Measurements from ENCODE around the gene GFPT1.

Gene GFPT1

GRCh38 chr2:69280796-69281412 lies 106.1 kb downstream of the GFPT1 start:
- DNase-seq (ENCODE audit: low read depth, low spot score): no peak
- in situ Hi-C loops (cut with HindIII; ENCODE audit: low sequenced_read_pairs): no loop called here
- TF ChIP-seq CTCF (IDR thresholded peaks at IDR 0.05; ENCODE audit: low read depth, low read length): no peak
- no peak overlapping the region for H3K4me3 ChIP-seq (ENCODE audit: low read depth, low read length)

DNA sequence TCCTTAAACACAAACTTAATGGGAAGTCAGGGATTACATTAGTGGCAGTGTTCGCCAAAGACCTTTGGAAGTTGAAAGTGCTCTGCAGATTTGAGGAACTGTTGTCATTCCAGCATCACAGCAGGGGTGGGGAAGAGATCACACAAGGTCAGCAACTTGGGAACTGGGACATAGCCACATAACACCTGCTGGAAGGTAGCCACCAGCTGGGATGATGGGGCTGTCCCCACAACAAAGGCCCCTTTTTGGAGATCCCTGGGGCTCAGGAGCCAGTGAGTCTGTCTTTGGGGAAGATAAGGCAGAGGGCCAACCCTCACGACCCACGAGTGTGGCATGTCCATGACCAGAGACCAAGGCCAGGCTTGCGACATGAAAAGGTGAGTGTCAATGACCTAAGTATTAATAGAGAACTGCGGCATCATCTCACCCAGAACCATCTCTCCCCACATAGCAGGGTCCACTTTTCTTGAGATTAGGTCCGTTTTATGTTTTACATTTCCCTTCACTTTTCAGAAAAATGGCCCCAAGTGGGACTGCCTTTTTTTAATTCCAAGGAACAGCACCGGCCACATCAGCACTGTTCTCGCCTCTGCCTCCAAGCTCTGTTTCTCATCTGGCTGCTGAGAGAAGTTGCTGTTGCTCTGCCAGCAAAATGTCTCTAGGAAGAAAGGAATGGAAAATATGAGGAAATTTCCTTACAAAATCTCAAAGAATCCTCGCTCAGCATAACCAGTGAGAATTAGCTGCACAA lies 106.9 kb downstream of the GFPT1 start:
- TF ChIP-seq CTCF (IDR thresholded peaks at IDR 0.05; ENCODE audit: low read depth, low read length): no peak
- no peak for DNase-seq (ENCODE audit: low read depth, low spot score)
- in situ Hi-C loops (cut with HindIII; ENCODE audit: low sequenced_read_pairs): no loop called here

DNA sequence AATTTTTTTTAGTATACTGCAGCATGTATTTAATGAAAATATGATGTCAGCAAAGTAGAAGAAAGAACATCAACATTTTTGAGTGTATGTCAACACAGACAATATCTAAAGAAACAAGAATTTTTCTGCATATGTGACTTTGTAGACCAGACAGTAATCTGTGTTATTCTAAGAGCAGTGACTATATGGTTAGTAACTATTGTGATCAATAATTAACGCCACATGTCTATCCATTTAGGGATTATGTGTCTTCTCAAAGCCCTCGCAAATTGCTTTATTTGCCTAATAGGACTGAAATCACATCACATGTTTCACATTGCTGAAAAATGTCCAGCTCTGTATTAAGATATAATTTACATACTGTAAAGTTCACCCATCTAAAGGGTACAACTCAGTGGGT lies 107.8 kb downstream of the GFPT1 start:
- in situ Hi-C loops (cut with HindIII; ENCODE audit: low sequenced_read_pairs): no loop called here
- DNase-seq (ENCODE audit: low read depth, low spot score): no peak
- no peak for TF ChIP-seq CTCF (IDR thresholded peaks at IDR 0.05; ENCODE audit: low read depth, low read length)
- H3K4me3 ChIP-seq (ENCODE audit: low read depth, low read length): no peak overlapping the region

More for the DNA sequence above, 106.9 kb downstream of the GFPT1 start:
- H3K4me3 ChIP-seq (ENCODE audit: low read depth, low read length): no peak overlapping the region

DNA sequence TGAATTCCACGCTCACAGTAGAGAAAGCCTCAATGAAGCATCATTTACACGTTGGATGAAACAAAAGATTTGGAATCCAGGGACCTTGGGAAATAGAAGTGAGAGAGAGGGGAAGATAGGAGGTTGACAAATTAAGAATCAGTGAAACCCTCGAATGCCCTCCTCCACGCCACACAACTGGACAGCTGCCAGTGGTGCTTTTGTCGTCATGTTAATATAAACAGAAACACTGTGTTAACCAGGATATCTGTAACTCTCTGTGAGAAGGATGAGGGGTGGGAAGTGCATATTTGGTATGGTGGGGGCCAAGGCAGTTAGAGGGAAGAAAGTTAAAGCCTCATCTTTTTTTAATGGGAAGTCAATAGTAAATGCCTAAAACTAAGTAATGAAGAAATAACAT lies 108.7 kb downstream of the GFPT1 start:
- no peak overlapping the region for H3K4me3 ChIP-seq (ENCODE audit: low read depth, low read length)
- in situ Hi-C loops (cut with HindIII; ENCODE audit: low sequenced_read_pairs): no loop called here
- DNase-seq (ENCODE audit: low read depth, low spot score): peak; percentile 12
- no peak for TF ChIP-seq CTCF (IDR thresholded peaks at IDR 0.05; ENCODE audit: low read depth, low read length)

GRCh38 chr2:69275490-69275889 lies 111.5 kb downstream of the GFPT1 start:
- no peak for DNase-seq (ENCODE audit: low read depth, low spot score)
- TF ChIP-seq CTCF (IDR thresholded peaks at IDR 0.05; ENCODE audit: low read depth, low read length): no peak
- no peak overlapping the region for H3K4me3 ChIP-seq (ENCODE audit: low read depth, low read length)
- in situ Hi-C loops (cut with HindIII; ENCODE audit: low sequenced_read_pairs): no loop called here

GRCh38 chr2:69272803-69273471 lies 114.1 kb downstream of the GFPT1 start:
- DNase-seq (ENCODE audit: low read depth, low spot score): peak; percentile 38
- H3K4me3 ChIP-seq (ENCODE audit: low read depth, low read length): no peak overlapping the region
- no peak for TF ChIP-seq CTCF (IDR thresholded peaks at IDR 0.05; ENCODE audit: low read depth, low read length)
- in situ Hi-C loops (cut with HindIII; ENCODE audit: low sequenced_read_pairs): no loop called here
